ENCODE measurements around the gene SMO.
"Not testable (repeated sequence)": the region's sequence is repeated elsewhere in the genome, so short reads cannot be mapped to it uniquely, and the experiment has no call there.

SMO gene

DNA sequence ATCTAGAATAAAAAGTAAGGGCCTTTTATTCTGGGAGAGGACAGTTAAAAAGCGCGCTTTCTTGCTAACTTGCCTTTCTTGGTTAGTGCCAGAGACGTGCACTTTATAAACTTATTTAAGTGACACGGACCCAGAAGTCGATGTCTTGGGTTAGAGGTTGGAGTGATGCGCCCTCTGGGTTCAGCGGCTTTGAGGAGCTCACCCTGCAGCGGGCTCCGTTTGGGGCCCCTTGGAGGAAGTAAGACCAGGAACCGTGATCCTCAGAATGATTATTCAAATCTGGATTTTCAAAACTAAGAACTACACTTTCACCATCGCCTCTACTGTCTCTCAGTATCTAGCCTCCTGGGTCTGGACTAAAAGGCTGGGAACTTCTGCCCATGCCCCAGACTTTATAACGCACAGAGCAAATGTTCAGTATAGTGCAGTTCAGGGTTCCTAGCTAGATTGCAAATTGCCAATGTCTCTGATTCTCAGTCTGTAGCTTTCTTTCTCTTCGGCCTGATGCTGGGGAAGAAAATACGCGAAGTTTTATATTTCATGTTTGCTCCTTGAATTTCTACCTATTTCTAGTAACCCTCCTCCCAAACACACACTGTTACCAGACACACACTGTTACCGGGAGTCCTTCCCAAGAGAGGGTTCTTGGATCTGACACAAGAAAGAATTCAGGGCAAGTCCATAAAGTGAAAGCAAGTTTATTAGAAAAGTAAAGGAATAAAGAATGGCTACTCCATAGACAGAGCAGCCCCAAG is 18.6 kb upstream of the SMO start:
- DNase-seq (ENCODE audit: low read depth in 2 of 2) = no peak

DNA sequence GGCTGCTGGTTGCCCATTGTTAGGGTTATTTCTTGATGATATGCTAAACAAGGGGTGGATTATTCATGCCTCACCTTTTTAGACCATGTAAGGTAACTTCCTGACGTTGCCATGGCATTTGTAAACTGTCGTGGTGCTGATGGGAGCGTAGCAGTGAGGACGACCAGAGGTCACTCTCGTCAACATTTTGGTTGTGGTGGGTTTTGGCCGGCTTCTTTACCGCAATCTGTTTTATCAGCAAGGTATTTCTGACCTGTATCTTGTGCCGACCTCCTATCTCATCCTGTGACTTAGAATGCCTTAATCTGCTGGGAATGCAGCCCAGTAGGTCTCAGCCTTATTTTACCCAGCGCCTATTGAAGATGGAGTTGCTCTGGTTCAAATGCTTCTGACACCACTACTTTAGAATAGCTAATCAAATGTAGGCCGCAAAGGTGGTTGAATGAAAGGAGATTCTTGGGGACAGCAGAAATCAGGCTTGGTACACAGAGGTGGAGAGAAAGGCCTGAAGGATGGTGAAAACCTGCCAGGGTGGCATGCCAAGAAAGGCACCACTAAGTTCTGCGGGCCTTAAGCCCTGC is 17.9 kb upstream of the SMO start:
- DNase-seq (ENCODE audit: low read depth in 2 of 2) = no peak

DNA sequence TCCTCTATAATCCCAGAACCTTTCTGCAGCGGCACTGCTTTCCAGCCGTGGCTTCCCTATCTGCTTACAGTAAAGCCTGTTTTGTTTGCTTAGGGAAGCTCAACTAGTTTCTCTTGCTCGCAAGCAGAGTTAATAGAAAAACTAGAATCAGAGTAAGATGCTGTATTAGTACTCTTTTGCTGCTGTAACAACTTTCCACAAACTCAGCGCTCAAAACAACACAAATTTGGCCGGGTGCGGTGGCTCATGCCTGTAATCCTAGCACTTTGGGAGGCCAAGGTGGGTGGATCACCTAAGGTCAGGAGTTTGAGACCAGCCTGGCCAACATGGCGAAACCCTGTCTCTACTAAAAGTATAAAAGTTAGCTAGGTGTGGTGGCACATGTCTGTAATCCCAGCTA is 14.6 kb upstream of the SMO start:
- not testable (repeated sequence) for DNase-seq (ENCODE audit: low read depth in 2 of 2)

DNA sequence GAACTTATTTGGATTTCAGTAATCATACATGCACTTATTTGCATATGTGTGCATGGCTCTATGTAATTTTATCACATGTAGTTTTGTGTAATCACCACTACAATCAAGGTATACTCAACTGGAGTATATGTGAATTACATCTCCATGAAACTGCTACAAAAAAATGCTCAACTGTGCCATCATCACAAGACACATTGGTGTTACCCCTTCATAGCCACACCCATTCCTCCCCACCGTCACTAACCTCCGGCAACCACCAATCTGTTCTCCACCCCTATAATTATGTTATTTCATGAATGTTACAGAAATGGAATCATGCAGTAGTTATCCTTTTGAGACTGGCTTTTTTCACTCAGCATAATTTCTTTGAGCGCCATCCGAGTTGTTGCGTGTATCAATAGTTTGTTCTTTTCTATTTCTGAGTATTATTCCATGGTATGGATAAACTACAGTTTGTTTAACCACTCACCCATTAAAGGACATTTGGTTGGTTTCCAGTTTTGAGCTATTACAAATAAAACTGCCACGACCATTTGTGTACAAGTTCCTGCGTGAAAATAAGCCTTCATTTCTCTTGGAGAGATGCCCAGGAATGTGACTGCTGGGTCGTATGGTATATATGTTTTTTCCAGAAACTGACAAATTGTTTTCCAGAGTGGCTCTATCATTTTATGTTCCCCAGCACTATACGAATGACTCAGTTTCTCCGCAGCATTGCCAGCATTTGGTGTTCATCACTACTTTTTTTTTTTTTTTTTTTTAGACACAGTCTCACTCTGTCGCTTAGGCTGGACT is 11.3 kb upstream of the SMO start:
- DNase-seq (ENCODE audit: low read depth in 2 of 2) = no peak

DNA sequence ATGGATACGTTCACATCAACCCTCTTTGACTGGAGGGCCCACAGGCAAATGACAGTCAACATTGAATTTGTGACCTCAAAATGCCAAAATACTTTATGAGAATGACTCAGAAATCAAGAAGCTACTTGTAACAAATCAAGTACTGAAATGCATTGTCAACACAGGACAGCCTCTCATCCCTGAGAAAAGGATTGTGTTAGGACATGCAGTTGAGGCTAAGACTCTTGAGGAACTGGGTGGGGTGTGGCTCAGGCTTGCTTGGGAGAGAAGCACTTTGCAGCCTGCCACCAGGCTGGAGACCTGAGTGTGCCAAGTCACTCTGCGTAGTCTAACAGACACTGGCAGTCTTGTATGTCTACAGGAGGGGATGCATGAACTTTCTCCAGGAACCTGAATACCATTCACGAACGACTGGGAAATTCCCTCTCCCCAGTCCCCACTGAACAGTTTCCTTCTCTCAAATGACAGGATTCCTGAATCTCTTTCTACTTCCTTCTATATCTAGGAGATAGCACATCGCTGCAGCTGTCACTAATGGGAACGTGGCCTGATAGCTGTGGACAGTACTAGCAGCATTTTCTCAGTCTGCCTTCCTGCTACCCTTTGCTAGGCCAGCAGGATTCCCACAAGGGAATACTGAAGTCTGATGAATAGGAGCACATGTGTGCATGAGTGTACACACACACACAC is 3.3 kb upstream of the SMO start:
- DNase-seq (ENCODE audit: low read depth in 2 of 2) = no peak

DNA sequence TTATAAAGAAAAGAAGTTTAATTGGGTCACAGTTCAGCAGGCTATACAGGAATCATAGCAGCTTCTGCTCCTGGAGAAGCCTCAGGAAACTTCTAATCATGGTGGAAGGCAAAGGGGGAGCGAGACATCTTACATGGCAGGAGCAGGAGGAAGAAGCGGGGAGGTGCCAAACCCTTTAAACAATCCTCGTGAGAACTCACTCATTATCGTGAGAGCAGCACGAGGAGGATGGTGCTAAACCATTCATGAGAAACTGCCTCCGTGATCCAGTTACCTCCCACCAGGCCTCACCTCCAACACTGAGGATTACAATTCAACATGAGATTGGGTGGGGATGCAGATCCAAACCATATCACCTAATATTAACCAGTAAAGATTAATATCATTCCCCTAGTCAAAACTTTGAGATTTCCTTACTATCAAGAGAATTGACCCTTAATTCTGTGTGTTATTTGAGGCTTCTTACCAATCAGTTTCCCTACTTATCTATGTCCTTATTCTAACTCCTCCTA is 1.6 kb upstream of the SMO start:
- DNase-seq (ENCODE audit: low read depth in 2 of 2) = no peak

DNA sequence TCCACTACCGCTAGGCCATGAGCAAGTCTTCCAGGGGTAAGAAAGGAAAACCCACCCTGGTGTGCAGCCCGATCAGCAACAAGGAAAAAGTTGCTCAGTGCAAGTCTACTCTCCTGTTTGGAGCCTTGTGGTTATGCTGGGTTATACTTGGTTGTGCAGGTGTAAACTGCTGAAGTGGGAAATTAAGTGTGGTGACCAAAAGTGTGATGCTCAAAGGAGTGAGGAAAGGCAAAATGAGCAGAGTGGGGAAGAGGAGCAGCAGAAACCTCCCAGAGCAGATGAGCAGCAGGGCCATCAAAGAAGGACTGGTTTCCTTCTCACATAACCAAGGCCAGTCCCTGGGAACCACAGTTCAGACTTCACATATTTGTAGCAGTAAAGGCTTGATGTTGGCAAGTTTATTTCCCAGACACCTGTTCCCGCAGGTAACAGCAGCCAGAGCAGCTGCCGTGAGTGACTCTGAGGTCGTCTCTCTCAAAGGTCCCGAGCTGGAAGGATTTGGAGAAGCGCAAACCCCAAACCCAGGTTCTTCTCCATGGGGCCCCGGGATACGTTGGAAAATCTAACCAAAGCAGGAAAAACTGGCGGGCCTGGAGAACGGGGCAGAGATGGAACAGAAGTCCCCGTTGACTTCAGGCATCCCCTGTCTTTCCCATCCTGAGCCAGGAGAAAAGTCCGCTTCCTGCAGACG is 607 bp upstream of the SMO start:
- DNase-seq (ENCODE audit: low read depth in 2 of 2) = no peak

DNA sequence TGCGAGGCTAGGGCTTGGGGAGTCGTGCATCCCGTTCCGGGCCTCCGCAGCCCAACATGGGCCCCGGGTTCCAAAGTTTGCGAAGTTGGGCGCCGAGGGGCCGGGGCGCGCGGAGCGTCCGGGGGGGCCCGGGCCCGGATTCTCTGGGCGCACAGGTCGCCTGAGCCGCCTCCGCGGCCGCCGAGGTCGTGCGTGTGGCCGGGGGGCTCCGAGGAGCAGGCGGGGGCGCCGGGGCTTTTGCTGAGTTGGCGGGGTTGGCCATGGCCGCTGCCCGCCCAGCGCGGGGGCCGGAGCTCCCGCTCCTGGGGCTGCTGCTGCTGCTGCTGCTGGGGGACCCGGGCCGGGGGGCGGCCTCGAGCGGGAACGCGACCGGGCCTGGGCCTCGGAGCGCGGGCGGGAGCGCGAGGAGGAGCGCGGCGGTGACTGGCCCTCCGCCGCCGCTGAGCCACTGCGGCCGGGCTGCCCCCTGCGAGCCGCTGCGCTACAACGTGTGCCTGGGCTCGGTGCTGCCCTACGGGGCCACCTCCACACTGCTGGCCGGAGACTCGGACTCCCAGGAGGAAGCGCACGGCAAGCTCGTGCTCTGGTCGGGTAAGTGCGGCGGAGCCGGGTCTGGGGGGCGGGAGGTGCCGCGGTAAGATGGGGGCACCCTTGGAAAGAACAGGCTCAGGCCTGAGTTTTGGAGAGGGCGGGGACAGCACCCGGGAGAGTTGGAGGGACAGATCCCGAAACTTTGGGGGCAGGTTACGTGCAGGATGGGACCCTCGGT is 643 bp downstream of the SMO start:
- DNase-seq (ENCODE audit: low read depth in 2 of 2) = no peak

DNA sequence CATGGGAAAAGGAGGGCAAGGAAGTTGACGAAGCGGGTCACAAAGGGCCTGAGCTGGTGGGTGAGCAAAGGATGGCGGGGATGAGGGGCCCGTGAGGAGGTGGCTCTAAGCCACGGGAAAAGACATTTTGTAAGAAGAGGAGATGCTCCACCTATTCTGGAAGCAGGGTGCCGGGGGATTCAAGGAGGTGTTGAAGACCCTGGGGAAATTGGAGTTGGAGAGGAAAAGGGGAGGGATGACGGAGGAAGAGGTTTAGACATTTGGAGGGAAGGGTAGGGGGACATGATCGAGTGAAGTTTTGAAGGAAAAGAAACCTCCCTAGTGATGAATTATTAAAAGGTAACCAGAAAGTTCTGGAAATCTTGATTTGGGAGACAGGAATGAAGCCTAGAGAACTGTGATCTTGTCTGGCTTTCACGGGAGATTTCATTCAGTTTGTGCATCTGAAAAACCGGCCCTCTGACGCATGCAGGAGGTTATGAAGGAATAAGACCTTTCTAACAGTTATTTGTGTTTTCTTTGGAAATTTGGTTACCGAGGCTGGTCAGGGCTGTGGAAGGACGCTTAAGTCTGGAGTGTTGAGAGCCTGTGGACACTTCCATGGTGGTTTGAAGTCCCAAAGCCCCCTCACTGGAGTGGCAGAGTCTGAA is 1.4 kb downstream of the SMO start:
- DNase-seq (ENCODE audit: low read depth in 2 of 2) = no peak

DNA sequence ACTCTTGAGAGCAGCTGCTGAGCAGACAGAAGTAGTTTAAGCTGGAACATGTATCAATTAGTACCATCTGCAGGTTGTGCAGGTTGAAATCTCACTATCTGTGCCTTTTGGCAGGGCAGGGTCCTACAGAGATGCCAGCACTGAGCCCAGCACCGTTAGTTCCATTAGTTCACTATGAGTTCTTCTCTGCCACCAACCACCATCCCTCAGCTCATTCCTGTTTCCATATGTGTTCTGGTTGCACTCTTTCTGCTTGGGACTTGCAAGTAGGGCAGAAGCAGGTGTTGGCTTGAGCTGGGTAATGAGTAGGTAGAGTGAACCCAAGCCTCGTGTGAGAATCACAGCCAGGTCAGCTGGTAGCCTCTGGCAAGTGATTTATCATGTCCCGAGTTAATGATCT is 2.8 kb downstream of the SMO start:
- no peak for DNase-seq (ENCODE audit: low read depth in 2 of 2)

DNA sequence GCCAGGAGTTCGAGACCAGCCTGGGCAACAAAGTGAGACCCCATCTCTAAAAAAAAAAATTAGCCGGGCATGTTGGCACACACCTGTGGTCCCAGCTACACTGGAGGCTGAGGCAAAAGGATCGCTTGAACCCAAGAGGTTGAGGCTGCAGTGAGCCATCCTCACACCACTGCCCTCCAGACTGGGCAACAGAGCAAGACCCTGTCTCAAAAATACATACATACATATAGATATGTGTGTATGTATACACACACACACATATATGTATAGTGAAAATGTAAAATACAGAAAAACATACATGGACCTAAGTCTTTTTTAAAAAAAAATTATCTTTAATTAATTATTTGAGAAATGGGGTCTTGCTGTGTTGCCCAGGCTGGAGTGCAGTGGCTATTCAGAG is 5.5 kb downstream of the SMO start:
- DNase-seq (ENCODE audit: low read depth in 2 of 2) = no peak

DNA sequence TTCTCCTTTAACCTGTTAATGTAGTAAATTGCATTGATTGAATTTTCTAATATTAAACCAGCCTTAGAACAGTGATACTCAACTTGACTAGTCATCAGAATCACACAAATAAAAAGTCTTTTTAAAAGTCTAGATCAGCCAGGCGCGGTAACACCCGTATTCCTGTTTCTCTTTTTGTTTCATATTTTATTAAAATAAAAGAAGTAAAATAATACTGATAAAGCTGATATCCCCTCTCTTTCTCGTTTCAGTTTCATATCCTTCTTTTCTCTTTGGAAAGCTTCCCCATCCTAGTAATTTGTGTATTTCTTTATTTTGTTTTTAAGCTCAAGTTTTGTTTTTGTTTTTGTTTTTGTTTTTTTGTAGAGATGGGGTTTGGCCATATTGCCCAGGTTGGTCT is 9.3 kb downstream of the SMO start:
- no peak for DNase-seq (ENCODE audit: low read depth in 2 of 2)

DNA sequence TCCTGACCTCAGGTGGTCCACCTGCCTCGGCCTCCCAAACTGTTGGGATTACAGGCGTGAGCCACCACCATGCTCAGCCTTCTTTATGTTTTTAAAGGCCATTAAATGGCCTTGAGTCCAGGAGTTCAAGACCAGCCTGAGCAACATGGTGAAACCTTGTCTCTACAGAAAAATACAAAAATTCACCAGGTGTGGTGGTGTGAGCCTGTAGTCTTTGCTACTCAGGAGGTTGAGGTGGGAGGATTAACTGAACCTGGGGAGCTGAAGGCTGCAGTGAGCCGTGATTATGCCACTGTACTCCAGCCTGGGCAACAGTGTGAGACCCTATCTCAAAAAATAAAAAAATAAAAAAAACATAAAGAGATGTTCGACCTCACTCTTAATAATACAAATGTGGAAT is 11.0 kb downstream of the SMO start:
- no peak for DNase-seq (ENCODE audit: low read depth in 2 of 2)

DNA sequence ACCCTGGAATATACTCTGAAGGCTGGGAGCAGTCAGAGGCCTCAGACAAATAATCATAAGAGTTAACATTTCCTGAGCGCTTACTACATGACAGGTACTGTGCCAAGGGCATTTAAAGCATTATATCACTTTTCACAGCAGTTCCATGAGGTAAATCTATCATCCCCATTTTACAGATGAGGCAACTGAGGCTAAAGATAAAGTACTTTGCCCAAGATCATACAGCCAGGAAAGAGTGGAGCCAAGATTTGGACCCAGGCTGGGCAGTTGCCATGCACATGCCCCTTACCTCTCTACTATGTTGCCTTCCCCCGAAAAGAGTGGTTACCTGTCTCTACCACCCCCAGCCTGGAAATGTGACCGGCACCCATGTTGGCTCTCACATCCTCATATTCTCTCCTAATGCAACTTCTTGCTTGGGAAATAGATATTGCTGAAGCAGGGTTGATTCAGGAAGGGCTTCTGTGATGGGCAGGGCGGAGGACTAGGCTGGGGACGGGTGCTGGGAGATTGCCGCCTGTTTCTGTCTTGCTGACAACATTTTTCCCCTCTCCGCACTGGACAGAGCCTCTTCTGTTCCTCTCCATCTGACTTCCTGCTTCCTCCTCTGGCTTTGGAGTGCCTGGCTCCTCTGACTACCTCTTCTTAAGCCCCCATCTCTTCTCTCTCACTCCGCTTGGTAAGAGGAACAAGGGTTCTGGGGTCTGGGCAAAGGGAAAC is 13.8 kb downstream of the SMO start:
- no peak for DNase-seq (ENCODE audit: low read depth in 2 of 2)

DNA sequence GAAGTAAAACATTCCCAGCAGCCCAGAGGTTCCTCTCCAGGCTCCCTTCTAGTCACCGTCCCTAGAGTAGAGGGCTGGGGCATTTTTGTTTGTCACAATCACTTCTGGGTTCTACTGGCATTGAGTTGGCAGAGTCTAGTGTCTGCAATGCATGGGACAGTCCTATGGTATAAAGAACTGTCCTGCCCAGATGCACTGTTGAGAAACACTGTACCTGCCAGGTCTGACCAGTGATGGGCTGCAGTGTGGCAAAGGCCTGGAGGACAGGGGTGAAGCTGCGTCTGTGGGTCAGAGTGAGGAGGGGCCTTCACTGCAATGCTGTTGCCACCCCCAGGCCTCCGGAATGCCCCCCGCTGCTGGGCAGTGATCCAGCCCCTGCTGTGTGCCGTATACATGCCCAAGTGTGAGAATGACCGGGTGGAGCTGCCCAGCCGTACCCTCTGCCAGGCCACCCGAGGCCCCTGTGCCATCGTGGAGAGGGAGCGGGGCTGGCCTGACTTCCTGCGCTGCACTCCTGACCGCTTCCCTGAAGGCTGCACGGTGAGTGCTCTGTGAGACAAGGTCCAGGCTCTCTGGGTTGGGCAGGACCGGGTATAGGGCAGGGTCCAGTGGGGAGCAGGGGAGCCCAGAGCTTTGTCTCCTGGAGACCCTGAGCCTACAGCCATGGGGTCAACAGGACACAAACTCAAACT is 14.8 kb downstream of the SMO start:
- DNase-seq (ENCODE audit: low read depth in 2 of 2) = no peak

DNA sequence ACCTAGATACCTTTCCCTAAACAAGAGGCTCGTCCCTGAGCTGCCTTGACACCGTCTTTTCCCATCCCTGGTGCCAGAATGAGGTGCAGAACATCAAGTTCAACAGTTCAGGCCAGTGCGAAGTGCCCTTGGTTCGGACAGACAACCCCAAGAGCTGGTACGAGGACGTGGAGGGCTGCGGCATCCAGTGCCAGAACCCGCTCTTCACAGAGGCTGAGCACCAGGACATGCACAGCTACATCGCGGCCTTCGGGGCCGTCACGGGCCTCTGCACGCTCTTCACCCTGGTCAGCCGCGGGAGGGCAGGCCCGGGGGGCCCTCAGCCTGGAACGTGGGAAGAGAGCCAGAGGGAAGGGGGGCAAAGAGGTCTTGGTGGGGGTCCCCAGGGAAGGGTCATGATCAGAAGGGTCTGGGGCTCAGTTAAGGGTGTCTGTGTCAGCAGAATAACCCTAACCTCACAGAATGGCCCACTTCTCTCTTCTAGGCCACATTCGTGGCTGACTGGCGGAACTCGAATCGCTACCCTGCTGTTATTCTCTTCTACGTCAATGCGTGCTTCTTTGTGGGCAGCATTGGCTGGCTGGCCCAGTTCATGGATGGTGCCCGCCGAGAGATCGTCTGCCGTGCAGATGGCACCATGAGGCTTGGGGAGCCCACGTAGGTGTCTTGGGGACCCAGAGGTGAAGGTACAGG is 16.8 kb downstream of the SMO start:
- DNase-seq (ENCODE audit: low read depth in 2 of 2) = no peak

DNA sequence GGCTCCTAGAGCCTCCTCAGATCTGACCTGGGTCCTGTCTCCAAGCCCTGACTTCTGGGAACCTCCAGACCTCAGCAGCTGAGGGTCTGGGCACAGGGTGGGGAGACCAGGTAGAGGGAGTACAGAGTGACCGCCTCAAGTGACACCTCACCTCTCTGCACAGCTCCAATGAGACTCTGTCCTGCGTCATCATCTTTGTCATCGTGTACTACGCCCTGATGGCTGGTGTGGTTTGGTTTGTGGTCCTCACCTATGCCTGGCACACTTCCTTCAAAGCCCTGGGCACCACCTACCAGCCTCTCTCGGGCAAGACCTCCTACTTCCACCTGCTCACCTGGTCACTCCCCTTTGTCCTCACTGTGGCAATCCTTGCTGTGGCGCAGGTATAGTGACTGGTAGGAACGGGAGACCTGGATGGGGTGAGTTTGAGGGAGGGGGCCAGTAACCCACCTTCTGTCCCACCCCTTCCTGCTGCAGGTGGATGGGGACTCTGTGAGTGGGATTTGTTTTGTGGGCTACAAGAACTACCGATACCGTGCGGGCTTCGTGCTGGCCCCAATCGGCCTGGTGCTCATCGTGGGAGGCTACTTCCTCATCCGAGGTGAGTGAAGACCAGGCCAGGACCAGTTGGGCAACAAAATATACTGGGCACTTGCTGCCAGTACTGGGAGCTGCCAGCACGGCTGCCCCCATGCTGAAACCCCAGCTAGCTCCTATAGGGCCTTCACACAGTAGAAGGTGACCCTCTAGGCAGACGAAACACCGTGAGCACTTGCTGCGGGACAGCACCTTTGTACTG is 17.8 kb downstream of the SMO start:
- no peak for DNase-seq (ENCODE audit: low read depth in 2 of 2)

DNA sequence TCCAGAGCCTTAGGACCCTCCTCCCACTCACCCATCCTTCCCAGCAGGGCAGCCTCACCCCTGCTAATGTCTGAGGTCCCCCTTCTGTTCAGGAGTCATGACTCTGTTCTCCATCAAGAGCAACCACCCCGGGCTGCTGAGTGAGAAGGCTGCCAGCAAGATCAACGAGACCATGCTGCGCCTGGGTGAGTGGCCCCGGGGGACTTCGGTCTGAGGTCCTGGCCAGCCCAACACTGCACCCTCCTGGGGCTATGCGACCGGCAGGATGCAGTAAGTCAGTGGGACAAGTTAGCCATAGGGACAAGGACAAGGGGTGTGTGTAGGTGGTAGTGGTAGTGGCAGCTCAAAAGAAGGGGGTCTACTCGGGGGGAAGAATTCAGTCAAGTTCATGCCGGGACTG is 20.2 kb downstream of the SMO start:
- no peak for DNase-seq (ENCODE audit: low read depth in 2 of 2)
